Measurements from ENCODE around the gene MYO6.

MYO6 gene

DNA sequence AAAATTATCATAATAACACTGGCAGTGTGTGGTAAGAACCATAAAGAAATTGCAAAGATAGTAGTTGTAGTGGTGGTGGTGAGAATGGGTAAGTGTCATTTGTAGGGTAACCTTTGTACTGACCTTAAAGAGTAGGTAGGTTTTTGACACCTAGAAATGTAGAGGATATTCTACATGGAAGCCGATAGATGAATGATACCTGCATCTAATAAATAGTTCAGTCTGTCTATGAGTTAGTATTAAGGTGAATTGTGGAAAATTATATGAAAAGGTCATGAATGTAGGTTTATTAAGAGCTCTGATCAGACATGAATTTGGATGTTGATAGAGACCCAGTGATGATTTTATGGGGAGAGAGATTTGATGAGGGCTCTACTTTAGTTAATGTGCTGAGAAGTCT lies 78.1 kb downstream of the MYO6 start:
- no peak for DNase-seq (ENCODE audit: low spot score)

DNA sequence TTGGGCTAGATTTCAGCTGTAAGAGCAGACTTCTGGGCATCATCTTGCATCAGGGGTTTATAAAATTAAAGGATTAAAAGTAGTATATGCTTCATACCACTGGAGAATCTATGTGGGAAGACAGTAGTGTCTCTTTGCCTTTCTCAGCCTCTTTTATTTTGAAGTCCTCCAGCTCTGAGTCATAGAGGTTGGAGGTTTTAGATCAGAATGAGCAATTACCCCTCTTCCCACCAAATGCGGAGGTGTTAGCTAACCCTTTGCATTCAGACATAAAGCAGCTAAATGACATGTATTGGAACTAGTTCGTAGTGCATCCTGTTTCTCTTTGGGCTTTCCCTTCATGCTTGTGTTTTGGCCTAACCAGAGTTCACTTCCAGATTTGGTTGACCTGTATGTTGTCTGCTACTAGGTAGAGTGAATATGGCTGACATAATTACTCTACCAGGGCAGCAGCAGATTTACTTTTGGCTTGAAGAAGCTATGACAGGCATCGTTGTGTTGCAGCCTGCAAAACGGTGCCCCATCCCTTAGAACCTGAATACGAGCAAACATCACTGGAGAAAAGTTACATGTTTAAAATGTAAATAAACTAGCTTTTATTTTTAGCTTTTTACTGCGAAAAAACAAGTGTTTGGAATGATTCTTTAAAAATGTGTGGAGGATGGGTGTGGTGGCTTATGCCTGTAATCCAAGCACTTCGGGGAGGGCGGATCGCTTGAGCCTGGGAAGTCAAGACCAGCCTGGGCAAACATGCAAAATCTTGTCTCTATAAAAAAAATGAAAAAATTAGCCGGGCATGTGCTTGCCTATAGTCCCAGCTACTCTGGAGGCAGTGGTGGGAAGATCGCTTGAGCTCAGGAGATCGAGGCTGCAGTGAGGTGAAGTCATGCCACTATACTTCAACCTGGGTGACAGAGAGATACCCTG lies 82.2 kb downstream of the MYO6 start:
- DNase-seq (ENCODE audit: low spot score), result peak; percentile 21

DNA sequence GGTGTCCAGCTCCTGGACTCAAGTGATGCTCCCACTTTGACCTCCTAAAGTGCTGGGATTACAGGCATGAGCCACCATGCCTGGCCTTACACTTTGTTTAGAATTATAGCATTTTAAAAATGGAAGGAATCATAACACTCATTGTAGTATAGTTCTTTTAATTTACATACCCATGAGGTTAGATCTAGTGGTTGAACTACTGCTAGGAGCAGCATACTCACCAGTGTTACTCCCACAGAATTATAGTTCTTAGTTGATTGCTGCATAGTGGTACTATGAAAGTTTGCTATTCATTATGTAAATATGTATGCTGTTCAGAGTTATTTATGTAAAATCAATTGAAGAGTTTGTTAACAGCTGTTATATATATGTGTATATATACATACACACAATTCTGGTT lies 85.4 kb downstream of the MYO6 start:
- no peak for DNase-seq (ENCODE audit: low spot score)

DNA sequence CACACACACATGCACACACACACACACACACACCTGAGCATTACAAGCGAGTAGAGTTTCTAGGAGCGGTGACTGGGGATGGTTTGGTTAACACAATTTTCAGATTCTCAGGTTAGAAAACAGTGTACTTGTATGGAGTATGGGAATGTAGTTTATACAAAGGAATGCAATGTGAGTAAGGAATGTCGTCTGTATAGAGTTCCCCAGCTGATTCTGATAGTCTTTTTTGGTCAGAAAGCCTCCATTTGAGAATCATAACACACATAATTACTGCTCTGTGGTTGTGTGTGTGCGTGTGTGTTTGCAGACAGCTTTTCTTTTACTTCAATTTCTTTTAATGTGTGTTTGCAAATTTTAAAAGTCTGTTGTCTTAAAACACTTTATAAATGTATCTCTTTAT lies 93.2 kb downstream of the MYO6 start:
- DNase-seq (ENCODE audit: low spot score), result no peak

GRCh38 chr6:75842732-75843131 lies 93.7 kb downstream of the MYO6 start:
- no peak for DNase-seq (ENCODE audit: low spot score)

- DNase-seq (ENCODE audit: low spot score), result no peak
Observed at GRCh38 chr6:75843396-75843795, 94.4 kb downstream of the MYO6 start.

- DNase-seq (ENCODE audit: low spot score), result no peak
Observed at GRCh38 chr6:75848274-75848673, 99.2 kb downstream of the MYO6 start.

GRCh38 chr6:75849329-75850025 lies 100.4 kb downstream of the MYO6 start:
- DNase-seq (ENCODE audit: low spot score), result peak; percentile 8

DNA sequence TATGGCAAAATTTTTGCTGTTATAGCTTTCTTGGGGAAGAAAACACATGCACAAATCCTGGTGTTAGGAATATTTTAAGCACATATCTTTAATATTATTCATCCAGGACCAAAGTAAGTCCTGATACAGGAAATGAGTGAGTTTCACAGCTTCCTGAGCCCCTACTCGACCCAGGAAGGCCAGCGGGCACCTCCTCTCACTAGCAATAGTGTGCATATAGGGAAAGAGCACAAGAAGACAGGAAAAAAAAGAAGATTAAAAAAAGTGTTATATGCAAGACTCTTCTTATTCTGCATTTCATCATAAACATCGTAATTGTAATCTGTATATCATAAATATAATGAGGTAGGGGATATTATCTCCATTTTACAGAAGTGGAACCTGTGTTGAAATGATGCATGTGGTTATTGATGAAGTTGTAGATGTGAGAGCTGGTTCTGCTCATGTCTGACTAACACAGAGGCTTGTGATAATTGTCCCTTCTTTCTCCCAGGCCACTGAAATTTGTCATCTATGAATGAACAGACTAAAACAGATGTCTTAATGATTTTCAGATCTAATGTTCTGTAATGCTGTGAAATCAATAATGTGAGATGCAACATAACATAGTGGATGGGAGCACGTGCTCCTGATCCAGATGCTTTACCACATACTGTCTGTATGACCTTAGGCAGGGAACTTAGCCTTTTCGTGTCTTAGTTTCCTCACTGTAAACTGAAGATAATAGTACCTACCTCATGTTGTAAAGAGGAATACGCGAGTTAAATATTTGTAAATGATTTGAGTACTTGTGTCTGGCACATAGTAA lies 101.2 kb downstream of the MYO6 start:
- peak; percentile 29 for DNase-seq (ENCODE audit: low spot score)

- peak; percentile 17 for DNase-seq (ENCODE audit: low spot score)
Observed at GRCh38 chr6:75852721-75853120, 103.7 kb downstream of the MYO6 start.

DNA sequence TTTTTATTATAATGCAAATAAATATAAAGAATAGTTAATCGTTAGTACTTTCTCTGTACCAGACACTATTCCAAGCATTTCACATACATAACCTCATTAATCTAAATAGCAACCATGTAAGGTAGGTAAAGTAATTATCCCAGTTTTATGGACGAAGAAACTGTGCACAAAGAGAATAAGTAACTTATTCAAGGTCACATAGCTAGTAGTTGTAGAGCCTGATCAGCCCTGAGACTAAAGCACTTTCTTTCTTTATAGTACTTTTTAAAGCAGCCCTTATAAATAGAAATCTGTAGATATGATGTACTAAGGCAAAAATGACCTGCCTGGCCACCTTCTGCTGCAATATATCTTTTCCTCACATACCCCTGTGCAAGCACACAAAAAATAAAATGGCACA lies 104.8 kb downstream of the MYO6 start:
- DNase-seq (ENCODE audit: low spot score), result no peak

DNA sequence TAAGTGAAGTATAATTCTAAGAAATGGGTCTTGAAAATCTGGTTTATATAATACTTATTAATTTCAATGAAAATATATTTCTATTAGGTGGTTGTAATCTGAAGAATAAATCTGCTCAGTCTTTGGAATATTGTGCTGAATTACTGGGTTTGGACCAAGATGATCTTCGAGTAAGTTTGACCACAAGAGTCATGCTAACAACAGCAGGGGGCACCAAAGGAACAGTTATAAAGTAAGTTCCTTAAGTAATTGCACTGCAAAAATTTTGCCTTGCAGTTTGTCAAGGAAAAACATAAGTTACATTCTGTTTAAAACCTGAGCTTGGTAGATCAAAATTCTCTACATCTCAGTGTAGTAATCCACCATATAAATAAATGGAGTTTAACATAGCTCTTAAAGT lies 106.0 kb downstream of the MYO6 start:
- DNase-seq (ENCODE audit: low spot score), result peak; percentile 52

- no peak for DNase-seq (ENCODE audit: low spot score)
Observed at GRCh38 chr6:75856902-75857301, 107.9 kb downstream of the MYO6 start.

DNA sequence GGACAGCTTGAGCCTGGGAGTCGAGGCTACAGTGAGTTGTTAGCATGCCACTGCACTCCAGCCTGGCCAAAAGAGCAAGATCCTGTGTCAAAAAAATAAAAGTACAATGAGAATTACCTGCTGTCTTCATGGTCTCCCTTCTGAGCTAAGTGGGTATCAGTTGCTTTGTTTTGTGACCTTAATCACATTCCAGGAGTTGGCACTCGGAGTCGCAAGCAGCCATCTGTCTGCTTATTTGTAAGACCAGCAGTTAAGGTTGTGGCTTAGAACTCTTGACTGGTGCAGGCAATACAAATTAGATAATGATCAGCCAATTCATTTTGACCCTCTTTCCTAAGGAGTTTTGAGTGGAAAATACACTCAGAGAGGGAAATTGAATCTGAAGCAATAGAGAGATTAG lies 114.0 kb downstream of the MYO6 start:
- DNase-seq (ENCODE audit: low spot score), result no peak

- no peak for DNase-seq (ENCODE audit: low spot score)
Observed at GRCh38 chr6:75863784-75864183, 114.7 kb downstream of the MYO6 start.

DNA sequence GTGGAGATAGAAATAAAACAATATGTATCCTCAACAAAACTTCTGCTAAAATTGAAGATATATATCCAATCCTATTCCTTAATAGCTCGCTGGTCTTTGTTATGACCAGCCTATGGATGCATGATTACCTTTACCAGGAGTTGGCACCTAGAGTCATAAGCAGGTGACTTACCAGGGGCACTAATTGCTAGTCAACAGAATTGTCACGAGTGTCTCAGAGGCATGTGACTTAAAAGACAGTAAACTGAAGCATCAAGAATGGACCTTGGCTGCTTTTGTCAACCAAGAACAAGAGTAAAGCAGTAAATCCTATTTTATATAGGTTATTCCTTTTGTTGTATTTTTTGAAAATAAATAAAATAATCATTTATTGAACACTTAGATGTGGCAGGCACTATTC lies 115.4 kb downstream of the MYO6 start:
- DNase-seq (ENCODE audit: low spot score), result no peak

GRCh38 chr6:75870389-75870788 lies 121.3 kb downstream of the MYO6 start:
- DNase-seq (ENCODE audit: low spot score), result no peak

DNA sequence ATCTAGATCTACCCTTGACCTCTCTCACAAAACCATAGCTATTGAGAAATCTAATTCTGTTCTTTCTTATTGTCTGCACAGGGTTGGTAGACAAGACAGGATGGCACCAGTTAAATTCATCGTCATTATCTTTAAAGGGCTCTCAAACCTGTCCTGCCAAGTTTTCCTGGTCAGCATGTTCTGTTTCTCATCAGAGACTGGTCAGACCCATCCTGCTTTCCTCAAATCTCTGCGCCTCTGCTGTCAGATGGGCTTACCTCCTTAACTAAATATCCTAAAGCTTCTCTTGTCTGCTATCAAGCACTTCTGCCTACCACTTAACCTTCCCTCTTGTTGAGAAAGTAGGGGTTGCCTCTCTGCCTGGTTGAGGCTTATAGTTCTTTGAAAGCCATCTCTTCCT lies 125.2 kb downstream of the MYO6 start:
- DNase-seq (ENCODE audit: low spot score), result no peak

DNA sequence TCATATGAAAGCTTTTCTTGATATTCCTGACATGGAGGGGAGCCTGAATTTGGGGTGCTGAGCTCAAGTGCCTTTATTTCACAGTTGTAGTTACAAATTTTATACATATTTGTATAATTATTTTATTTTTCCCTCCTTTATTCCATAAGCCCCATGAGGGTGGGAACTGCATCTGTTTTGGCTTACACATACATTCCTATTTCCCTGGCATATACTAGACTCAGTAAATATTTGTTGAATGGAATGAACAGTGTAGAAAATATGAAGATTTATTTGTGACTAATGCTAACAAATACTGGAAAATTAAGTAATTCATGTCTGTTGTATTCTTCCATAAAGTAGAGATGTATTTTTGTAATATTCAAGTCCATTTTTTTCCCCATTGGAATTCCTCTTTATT lies 127.1 kb downstream of the MYO6 start:
- no peak for DNase-seq (ENCODE audit: low spot score)

DNA sequence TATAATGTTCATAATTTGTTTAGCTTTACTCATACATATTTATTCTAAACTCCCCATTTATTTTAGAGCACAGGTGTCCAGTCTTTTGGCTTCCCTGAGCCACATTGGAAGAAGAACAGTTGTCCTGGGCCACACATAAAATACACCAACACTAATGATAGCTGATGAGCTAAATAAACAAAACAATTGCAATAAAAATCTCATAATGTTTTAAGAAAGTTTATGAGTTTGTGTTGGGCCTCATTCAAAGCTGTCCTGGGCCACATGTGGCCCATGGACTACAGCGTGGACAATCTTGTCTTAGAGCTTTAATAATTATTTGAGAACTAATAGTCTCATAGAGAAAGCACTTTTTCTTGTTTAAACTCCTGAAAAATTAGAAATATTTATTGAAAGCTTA lies 131.3 kb downstream of the MYO6 start:
- no peak for DNase-seq (ENCODE audit: low spot score)

- peak; percentile 66 for DNase-seq (ENCODE audit: low spot score)
Observed at GRCh38 chr6:75882734-75883133, 133.7 kb downstream of the MYO6 start.

GRCh38 chr6:75884822-75885221 lies 135.8 kb downstream of the MYO6 start:
- DNase-seq (ENCODE audit: low spot score), result no peak

DNA sequence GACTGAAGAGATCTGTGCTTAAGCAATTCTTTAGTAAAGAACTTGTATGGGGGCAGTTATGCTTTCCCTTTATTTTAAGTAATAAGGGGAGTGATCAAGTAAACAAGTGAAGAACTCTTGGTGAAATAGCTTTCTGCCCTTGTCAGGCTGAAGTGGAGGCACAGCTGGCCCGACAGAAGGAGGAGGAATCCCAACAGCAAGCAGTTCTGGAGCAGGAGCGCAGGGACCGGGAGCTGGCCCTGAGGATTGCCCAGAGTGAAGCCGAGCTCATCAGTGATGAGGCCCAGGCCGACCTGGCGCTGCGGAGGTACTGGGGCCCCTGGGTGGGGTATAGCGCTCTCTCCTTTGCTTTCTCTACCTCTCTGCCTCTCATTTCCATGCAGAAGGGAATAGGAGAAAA lies 143.3 kb downstream of the MYO6 start:
- DNase-seq (ENCODE audit: low spot score), result no peak
